Measurements from ENCODE around the gene RSAD1.

Gene RSAD1

GRCh38 chr17:50514388-50514787 lies 35.7 kb downstream of the RSAD1 start:
- intact Hi-C loops (cut with DNase I) = no loop called here
- DNase-seq = peak in 1 of 10 donors; percentile 27

- intact Hi-C loops (cut with DNase I) = no loop called here
- DNase-seq = peak in 3 of 10 donors; percentile 21 to 67 (median 32)
Measured at GRCh38 chr17:50514936-50515702, 36.5 kb downstream of the RSAD1 start.

- intact Hi-C loops (cut with DNase I) = no loop called here
- DNase-seq = no peak
Measured at GRCh38 chr17:50517011-50517410, 38.4 kb downstream of the RSAD1 start.

- peak in 1 of 10 donors; percentile 31 for DNase-seq
- intact Hi-C loops (cut with DNase I) = no loop called here
Measured at GRCh38 chr17:50517504-50518383, 39.1 kb downstream of the RSAD1 start.

- DNase-seq = peak in 1 of 10 donors; percentile 42
- intact Hi-C loops (cut with DNase I) = no loop called here
Measured at GRCh38 chr17:50518384-50519023, 39.8 kb downstream of the RSAD1 start.

GRCh38 chr17:50519141-50519834 lies 40.6 kb downstream of the RSAD1 start:
- intact Hi-C loops (cut with DNase I) = no loop called here
- DNase-seq = no peak

- DNase-seq = no peak
- intact Hi-C loops (cut with DNase I) = no loop called here
Measured at GRCh38 chr17:50520483-50520882, 41.8 kb downstream of the RSAD1 start.

GRCh38 chr17:50521514-50521913 lies 42.9 kb downstream of the RSAD1 start:
- no peak for DNase-seq

GRCh38 chr17:50522766-50523165 lies 44.1 kb downstream of the RSAD1 start:
- intact Hi-C loops (cut with DNase I) = no loop called here
- DNase-seq = no peak

More at GRCh38 chr17:50521514-50521913, 42.9 kb downstream of the RSAD1 start:
- intact Hi-C loops (cut with DNase I) = no loop called here

GRCh38 chr17:50523208-50523607 lies 44.5 kb downstream of the RSAD1 start:
- intact Hi-C loops (cut with DNase I) = no loop called here
- no peak for DNase-seq

GRCh38 chr17:50524838-50525237 lies 46.2 kb downstream of the RSAD1 start:
- intact Hi-C loops (cut with DNase I) = no loop called here
- no peak for DNase-seq

- no peak for DNase-seq
- intact Hi-C loops (cut with DNase I) = no loop called here
Measured at GRCh38 chr17:50527155-50527762, 48.6 kb downstream of the RSAD1 start.

- no peak for DNase-seq
- intact Hi-C loops (cut with DNase I) = no loop called here
Measured at GRCh38 chr17:50527949-50528474, 49.4 kb downstream of the RSAD1 start.

GRCh38 chr17:50529849-50530248 lies 51.2 kb downstream of the RSAD1 start:
- intact Hi-C loops (cut with DNase I) = no loop called here
- no peak for DNase-seq

GRCh38 chr17:50531428-50532025 lies 52.9 kb downstream of the RSAD1 start:
- no peak for DNase-seq
- intact Hi-C loops (cut with DNase I) = no loop called here

GRCh38 chr17:50532452-50533024 lies 53.9 kb downstream of the RSAD1 start, which contains the start of gene EPN3:
EPN3 (plus strand) TSS chr17:50532735; CDS start chr17:50536557, 3,822 bp downstream.
- no peak for DNase-seq
- intact Hi-C loops (cut with DNase I) = no loop called here

- intact Hi-C loops (cut with DNase I) = no loop called here
Measured at GRCh38 chr17:50533185-50533584, 54.5 kb downstream of the RSAD1 start.

GRCh38 chr17:50533720-50534148 lies 55.1 kb downstream of the RSAD1 start:
- intact Hi-C loops (cut with DNase I) = no loop called here
- DNase-seq = peak in 8 of 10 donors; percentile 58 to 93 (median 72)

More at GRCh38 chr17:50533185-50533584, 54.5 kb downstream of the RSAD1 start:
- no peak for DNase-seq

All from posterior cingulate gyrus (tissue), 11 donors.